NCI-H1436 treated with DMSO at 0.1 percent for 48 hours (cell line): Measurements from ENCODE around the gene MYO7A.

Source experiments
- DNase-seq: peaks from one replicate; lab custom pipeline; 2025; lab: John Stamatoyannopoulos, UW

The MYO7A gene

GRCh38 chr11:77127235-77127911 is 673 bp upstream of the MYO7A start:
- no peak for DNase-seq

GRCh38 chr11:77129069-77129841 is 1.2 kb downstream of the MYO7A start:
- no peak for DNase-seq

GRCh38 chr11:77129842-77130756 is 2.1 kb downstream of the MYO7A start:
- no peak for DNase-seq

GRCh38 chr11:77130763-77131513 is 2.9 kb downstream of the MYO7A start:
- no peak for DNase-seq

GRCh38 chr11:77131560-77131959 is 3.5 kb downstream of the MYO7A start:
- DNase-seq = no peak

- no peak for DNase-seq
Measured at GRCh38 chr11:77135069-77135468, 7.0 kb downstream of the MYO7A start.

GRCh38 chr11:77136074-77136473 is 8.0 kb downstream of the MYO7A start:
- no peak for DNase-seq

GRCh38 chr11:77136784-77137420 is 8.9 kb downstream of the MYO7A start:
- no peak for DNase-seq

- no peak for DNase-seq
Measured at GRCh38 chr11:77137421-77137820, 9.4 kb downstream of the MYO7A start.

GRCh38 chr11:77138106-77138649 is 10.1 kb downstream of the MYO7A start:
- DNase-seq = no peak

- no peak for DNase-seq
Measured at GRCh38 chr11:77139201-77139600, 11.2 kb downstream of the MYO7A start.

- DNase-seq = no peak
Measured at GRCh38 chr11:77140231-77140851, 12.3 kb downstream of the MYO7A start.

GRCh38 chr11:77141034-77141433 is 13.0 kb downstream of the MYO7A start:
- no peak for DNase-seq

- no peak for DNase-seq
Measured at GRCh38 chr11:77141475-77141874, 13.4 kb downstream of the MYO7A start.

GRCh38 chr11:77142091-77142975 is 14.3 kb downstream of the MYO7A start:
- no peak for DNase-seq

- no peak for DNase-seq
Measured at GRCh38 chr11:77143405-77144020, 15.5 kb downstream of the MYO7A start.

GRCh38 chr11:77144196-77144856 is 16.3 kb downstream of the MYO7A start:
- DNase-seq = no peak

GRCh38 chr11:77144857-77145428 is 16.9 kb downstream of the MYO7A start:
- DNase-seq = no peak
